GM12864 (cell line): ENCODE data around the gene ALDH3B1.

ENCODE experiments used
- DNase-seq: peaks from one replicate; pipeline ENCODE4 v3.0.0-alpha.2; 2011; ENCODE audit warnings: low read depth
- H3K4me3 ChIP-seq: 2 replicates; pipeline ENCODE4 v1.5.1; 2011; ENCODE audit warnings: mild to moderate bottlenecking, low read depth, low read length, control low read depth
- TF ChIP-seq, protein P1 (sequence below): IDR thresholded peaks from 2 replicates; pipeline ENCODE4 v1.5.1; 2011; ENCODE audit warnings: low read depth, mild to moderate bottlenecking, moderate library complexity, low read length, control low read depth, inconsistent platforms; ENCODE audit errors: missing control alignments

The ALDH3B1 gene

DNA sequence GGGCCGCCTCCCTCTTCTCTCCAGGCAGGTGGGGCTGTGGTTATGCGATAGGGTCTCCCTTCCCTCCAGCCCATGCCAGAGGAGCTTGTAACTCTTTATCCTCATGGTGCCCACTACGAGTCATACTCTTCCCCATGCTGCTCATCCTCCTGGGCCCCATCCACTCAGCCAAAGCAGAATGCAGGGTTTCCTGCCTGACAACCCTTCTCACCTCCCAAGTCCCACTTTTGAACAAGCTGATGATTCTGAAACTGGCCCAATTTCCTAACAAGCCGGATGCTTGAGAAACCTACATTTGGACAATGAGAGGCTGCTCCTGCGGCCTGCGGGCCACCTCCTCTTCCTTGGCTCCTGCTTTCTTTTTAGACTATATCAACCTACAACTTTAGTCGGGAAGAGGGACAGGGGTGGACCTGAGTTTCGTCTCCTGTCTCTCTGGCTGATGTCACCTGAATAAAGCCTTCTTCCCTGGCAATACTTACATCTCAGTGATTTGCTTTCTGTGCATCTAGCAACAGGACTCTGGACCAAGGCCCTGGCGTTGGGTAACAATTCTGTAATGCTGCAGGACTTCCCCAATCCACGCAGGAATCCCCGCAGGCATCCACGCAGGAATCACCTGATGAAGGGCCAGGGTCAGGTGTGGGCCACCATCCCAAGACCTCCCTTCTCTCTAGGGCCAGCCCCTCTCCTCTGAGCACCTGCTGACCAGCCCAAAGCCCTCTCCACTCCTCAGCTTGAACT, 18.8 kb downstream of the ALDH3B1 start:
- TF ChIP-seq, protein P1, sequence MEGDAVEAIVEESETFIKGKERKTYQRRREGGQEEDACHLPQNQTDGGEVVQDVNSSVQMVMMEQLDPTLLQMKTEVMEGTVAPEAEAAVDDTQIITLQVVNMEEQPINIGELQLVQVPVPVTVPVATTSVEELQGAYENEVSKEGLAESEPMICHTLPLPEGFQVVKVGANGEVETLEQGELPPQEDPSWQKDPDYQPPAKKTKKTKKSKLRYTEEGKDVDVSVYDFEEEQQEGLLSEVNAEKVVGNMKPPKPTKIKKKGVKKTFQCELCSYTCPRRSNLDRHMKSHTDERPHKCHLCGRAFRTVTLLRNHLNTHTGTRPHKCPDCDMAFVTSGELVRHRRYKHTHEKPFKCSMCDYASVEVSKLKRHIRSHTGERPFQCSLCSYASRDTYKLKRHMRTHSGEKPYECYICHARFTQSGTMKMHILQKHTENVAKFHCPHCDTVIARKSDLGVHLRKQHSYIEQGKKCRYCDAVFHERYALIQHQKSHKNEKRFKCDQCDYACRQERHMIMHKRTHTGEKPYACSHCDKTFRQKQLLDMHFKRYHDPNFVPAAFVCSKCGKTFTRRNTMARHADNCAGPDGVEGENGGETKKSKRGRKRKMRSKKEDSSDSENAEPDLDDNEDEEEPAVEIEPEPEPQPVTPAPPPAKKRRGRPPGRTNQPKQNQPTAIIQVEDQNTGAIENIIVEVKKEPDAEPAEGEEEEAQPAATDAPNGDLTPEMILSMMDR = no peak
- DNase-seq = no peak
- H3K4me3 ChIP-seq = peak overlapping the region; percentile 61

DNA sequence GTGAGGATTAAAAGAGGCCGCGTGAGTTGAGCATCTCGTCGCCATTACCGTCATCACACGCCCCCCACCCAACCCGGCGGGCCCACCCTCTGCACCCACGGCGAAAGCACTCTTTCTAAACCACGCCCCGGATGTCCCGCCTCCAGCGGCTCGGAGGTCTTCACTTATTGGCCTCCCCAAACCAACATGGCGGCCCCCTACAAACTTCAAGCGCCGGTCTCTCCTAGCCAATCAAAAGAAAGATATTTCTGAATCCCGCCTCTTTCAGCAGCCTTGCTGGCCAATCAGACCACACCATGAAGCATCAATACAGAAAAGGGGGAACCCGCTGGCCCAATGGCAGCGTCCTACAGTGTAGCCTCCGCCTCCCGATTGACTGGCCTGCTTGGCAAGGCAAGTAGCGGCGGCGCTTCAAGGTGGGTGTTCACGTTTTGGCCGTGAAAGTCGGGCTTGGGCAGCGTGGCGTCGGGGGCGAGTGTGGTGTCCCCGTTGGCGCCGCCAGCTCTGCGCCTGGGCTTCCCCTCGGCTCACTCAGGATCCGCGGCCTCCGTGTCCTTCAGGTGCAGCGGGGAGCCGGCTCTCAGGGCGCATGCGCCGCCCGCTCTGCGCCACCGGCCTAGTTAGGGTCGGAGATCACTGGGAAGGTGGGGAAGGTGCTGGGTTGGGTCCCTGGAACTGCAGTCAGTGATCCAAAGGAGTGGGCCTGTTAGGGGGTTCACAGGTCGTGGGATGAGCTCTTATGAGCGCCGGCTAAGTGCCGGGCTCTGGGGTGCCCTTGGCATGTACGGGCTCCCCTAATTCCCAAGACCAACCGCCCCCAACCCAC, 20.4 kb downstream of the ALDH3B1 start, which contains the start of gene NDUFS8:
Gene NDUFS8 (plus strand): TSS at position 364 of the 826 bp plus-strand sequence. CDS start 1,471 bp downstream, outside the sequence.
- TF ChIP-seq, protein P1 = no peak
- peak within 1 kb of the TSS; percentile 88 for H3K4me3 ChIP-seq
- peak; percentile 98 for DNase-seq

DNA sequence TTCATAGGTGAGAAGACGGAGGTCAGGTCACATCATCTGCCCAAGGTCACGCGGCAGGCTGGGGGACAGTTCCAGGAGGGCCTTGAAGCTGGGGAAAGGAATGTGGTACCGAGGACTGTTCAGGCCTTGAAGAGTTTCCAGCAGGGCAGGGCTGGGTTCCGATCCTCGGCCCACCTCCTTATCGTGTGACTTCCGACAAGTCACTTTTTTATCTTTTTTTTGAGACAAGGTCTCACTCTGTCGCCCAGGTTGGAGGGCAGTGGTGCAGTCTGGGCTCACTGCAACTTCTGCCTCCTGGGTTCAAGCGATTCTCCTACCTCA, 21.0 kb downstream of the ALDH3B1 start:
- H3K4me3 ChIP-seq = peak overlapping the region; percentile 88
- DNase-seq = no peak
- TF ChIP-seq, protein P1 = no peak

DNA sequence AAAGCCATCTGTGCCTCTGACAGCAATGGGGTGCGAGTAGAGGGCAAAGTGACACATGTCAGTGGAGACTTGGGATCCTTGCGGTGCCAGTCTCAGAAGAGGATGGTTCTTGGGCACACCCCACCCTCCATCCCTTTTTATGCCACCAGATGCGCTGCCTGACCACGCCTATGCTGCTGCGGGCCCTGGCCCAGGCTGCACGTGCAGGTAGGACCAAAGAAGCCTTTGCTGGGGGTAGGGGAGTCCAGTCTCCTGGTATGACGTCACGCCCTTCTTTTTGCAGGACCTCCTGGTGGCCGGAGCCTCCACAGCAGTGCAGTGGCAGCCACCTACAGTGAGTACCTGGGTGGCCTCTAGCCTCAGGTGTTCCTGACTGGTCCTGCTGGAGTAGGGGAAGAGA, 21.9 kb downstream of the ALDH3B1 start:
- H3K4me3 ChIP-seq = 0 out of 2 replicates have a peak overlapping the region, but pooled peaks have one; percentile 88
- TF ChIP-seq, protein P1 = no peak
- DNase-seq = no peak

DNA sequence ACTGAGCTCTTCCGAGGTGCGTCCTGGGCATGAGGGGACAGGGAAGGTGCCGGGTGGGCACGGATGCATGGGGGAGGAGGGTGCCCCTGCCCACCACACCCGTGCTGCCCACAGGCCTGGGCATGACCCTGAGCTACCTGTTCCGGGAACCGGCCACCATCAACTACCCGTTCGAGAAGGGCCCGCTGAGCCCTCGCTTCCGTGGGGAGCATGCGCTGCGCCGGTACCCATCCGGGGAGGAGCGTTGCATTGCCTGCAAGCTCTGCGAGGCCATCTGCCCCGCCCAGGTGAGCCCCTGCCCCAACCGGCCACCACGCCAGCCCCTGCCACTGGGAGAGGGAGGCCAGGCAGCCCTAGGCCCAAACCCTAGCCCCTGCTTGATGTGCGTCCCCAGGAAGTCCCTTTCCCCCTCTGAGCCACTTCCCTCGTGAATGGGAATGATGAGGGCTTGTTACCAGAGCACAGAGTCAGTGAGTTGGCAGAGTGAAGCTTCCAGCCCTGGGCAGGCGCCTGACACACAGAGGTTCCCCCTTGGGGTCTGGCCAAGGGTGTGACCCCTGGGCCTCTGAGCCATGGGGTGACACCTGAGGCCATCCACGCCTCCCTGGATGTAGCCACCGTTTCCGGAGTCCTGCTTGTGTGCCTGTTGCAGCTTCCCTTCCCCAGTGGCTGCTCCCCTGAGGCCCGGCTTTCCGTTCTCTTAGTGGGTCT, 23.0 kb downstream of the ALDH3B1 start:
- TF ChIP-seq, protein P1 = no peak
- DNase-seq = no peak
- H3K4me3 ChIP-seq = no peak overlapping the region

DNA sequence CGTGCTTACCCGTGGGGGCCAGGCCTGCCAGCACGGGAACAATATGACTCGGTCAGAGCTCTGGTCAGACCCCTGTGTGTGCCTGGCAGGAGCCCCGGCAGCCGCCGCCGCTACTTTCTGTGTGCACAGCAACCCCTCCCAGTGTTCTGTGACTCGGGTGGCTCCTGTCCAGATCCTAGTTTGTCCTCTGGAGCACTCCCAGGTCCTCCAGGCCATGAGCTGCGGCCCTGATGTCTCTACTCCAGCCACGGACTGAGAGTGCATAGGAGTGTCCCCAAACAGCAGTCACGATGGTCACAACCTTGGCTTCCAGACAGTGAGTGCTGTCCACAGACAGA, 23.6 kb downstream of the ALDH3B1 start:
- no peak for DNase-seq
- no peak overlapping the region for H3K4me3 ChIP-seq
- TF ChIP-seq, protein P1 = no peak
